Measurements from ENCODE around the gene RBX1.
"Not testable (repeated sequence)": the region's sequence is repeated elsewhere in the genome, so short reads cannot be mapped to it uniquely, and the experiment has no call there.

Gene RBX1

GRCh38 chr22:41000040-41000565 lies 48.9 kb downstream of the RBX1 start:
- Histone ChIP-seq H3K4me1 (ENCODE audit: control insufficient read depth in 1 of 2, insufficient read depth in 1 of 2, low read depth in 1 of 2, low read length in 1 of 2) (peaks cover 0 to 6% of the 10 kb centered on the region in 2 experiments), H3K36me3 (no peaks in the 10 kb centered on the region)

GRCh38 chr22:41000941-41001721 lies 50.0 kb downstream of the RBX1 start:
- no peak for TF ChIP-seq CTCF (IDR thresholded peaks at IDR 0.05)
- H3K27ac ChIP-seq, result no peak overlapping the region
- no peaks in the 10 kb centered on the region for H3K36me3 ChIP-seq
- H3K27me3 ChIP-seq, result no peaks in the 10 kb centered on the region
- H3K9me3 ChIP-seq, result no peaks in the 10 kb centered on the region
- H3K4me3 ChIP-seq (ENCODE audit: low read depth in 1 of 2, low read length in 1 of 2), result no peak overlapping the region
- peaks cover 0 to 6% of the 10 kb centered on the region in 2 experiments for H3K4me1 ChIP-seq (ENCODE audit: control insufficient read depth in 1 of 2, insufficient read depth in 1 of 2, low read depth in 1 of 2, low read length in 1 of 2)

More at GRCh38 chr22:41000040-41000565, 48.9 kb downstream of the RBX1 start:
- H3K4me3 ChIP-seq (ENCODE audit: low read depth in 1 of 2, low read length in 1 of 2), result no peak overlapping the region
- no peak for TF ChIP-seq CTCF (IDR thresholded peaks at IDR 0.05)
- no peak overlapping the region for H3K27ac ChIP-seq
- no peaks in the 10 kb centered on the region for H3K27me3 ChIP-seq
- H3K9me3 ChIP-seq, result no peaks in the 10 kb centered on the region

DNA sequence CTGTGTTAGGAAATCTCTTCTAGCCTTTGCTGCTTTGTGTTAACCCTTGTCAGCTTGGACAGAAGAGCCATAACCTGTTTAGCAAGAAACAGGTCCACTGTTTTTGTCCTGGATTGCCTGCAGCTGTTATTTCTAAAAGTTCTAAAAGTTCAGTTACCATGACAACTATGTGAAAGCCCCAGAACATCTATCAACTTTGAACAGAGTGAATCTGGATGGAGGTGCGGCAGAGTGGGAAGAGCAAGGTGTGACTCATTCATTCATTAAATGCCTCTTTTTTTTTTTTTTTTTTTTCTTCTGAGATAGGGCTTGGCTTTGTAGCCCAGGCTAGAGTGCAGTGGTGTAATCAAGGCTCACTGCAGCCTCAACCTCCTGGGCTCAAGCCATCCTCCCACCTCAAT lies 50.5 kb downstream of the RBX1 start:
- Histone ChIP-seq H3K36me3 (no peaks in the 10 kb centered on the region), H3K27ac (no peak overlapping the region), H3K4me1 (ENCODE audit: control insufficient read depth in 1 of 2, insufficient read depth in 1 of 2, low read depth in 1 of 2, low read length in 1 of 2) (peaks cover 0 to 6% of the 10 kb centered on the region in 2 experiments), H3K9me3 (no peaks in the 10 kb centered on the region), H3K27me3 (no peaks in the 10 kb centered on the region), H3K4me3 (ENCODE audit: low read depth in 1 of 2, low read length in 1 of 2) (no peak overlapping the region)
- TF ChIP-seq CTCF (IDR thresholded peaks at IDR 0.05), result no peak

GRCh38 chr22:41002386-41002785 lies 51.2 kb downstream of the RBX1 start:
- not testable (repeated sequence) for H3K4me1 ChIP-seq (ENCODE audit: control insufficient read depth in 1 of 2, insufficient read depth in 1 of 2, low read depth in 1 of 2, low read length in 1 of 2); H3K36me3 ChIP-seq; H3K27me3 ChIP-seq; H3K4me3 ChIP-seq (ENCODE audit: low read depth in 1 of 2, low read length in 1 of 2); H3K9me3 ChIP-seq; H3K27ac ChIP-seq

DNA sequence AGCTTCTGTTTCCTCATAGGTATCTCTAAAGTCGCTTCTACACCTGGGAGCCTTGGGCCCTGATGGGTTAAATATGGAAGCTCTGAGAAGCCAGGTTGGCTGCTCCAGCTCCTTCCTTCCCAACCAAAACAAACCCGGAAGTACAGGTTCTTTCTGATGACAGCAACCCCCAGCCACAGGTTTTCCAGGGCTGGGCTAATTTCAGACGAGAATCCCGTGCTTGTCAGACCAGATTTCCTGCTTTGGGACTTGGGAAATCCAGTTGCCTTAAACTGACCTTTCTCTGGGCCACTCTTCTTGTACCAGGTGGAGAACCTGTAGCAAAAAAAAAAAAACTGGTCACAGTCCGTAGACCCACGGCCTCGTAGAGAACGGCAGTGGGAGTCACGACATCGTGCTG lies 51.9 kb downstream of the RBX1 start:
- no peaks in the 10 kb centered on the region for H3K36me3 ChIP-seq
- no peak overlapping the region for H3K27ac ChIP-seq
- H3K27me3 ChIP-seq, result no peaks in the 10 kb centered on the region
- H3K4me3 ChIP-seq (ENCODE audit: low read depth in 1 of 2, low read length in 1 of 2), result no peak overlapping the region
- H3K9me3 ChIP-seq, result no peaks in the 10 kb centered on the region
- H3K4me1 ChIP-seq (ENCODE audit: control insufficient read depth in 1 of 2, insufficient read depth in 1 of 2, low read depth in 1 of 2, low read length in 1 of 2), result peaks cover 0 to 6% of the 10 kb centered on the region in 2 experiments
- TF ChIP-seq CTCF (IDR thresholded peaks at IDR 0.05), result no peak

- Histone ChIP-seq H3K27me3 (no peaks in the 10 kb centered on the region), H3K4me1 (ENCODE audit: control insufficient read depth in 1 of 2, insufficient read depth in 1 of 2, low read depth in 1 of 2, low read length in 1 of 2) (peaks cover 5 to 10% of the 10 kb centered on the region in 2 experiments), H3K36me3 (no peaks in the 10 kb centered on the region), H3K4me3 (ENCODE audit: low read depth in 1 of 2, low read length in 1 of 2) (no peak overlapping the region), H3K9me3 (no peaks in the 10 kb centered on the region), H3K27ac (no peak overlapping the region)
- TF ChIP-seq CTCF (IDR thresholded peaks at IDR 0.05), result no peak
Measured at GRCh38 chr22:41003976-41004375, 52.8 kb downstream of the RBX1 start.

Data from neutrophil (primary cell).